Measurements from ENCODE around the gene MAPK10. TPM values are rescaled to one million over a fixed set of nuclear protein-coding genes. Genes with fewer than 3 reads are reported as not detected.

Gene MAPK10
- total RNA-seq, 2 experiments from 2014 or later: not detected

- peaks cover 2% of the 10 kb centered on the region for H3K27me3 Mint-ChIP-seq (ENCODE audit: low read depth)
- DNase-seq: no peak
- CTCF ChIA-PET: interaction anchor here (0.6 kb wide), 1 partner anchor 1327 kb away, joined by 5 read pairs; no protein-coding TSS in a partner anchor
- intact Hi-C loops (cut with micrococcal nuclease): no loop called here
- no peak overlapping the region for H3K27ac Mint-ChIP-seq
- H3K9me3 Mint-ChIP-seq: peaks cover 7% of the 10 kb centered on the region
- H3K4me1 Mint-ChIP-seq (ENCODE audit: low read depth): no peaks in the 10 kb centered on the region
- peaks cover 2% of the 10 kb centered on the region for H3K36me3 Mint-ChIP-seq (ENCODE audit: low read depth)
- H3K4me3 Mint-ChIP-seq: no peak overlapping the region
Observed at GRCh38 chr4:86368433-86368832, 8.6 kb upstream of the MAPK10 start.

- DNase-seq: no peak
- CTCF ChIA-PET: interaction anchor here (0.7 kb wide), 1 partner anchor 21 kb away, joined by 3 read pairs; no protein-coding TSS in a partner anchor
- intact Hi-C loops (cut with micrococcal nuclease): no loop called here
Observed at GRCh38 chr4:86367577-86367976, 7.7 kb upstream of the MAPK10 start.

DNA sequence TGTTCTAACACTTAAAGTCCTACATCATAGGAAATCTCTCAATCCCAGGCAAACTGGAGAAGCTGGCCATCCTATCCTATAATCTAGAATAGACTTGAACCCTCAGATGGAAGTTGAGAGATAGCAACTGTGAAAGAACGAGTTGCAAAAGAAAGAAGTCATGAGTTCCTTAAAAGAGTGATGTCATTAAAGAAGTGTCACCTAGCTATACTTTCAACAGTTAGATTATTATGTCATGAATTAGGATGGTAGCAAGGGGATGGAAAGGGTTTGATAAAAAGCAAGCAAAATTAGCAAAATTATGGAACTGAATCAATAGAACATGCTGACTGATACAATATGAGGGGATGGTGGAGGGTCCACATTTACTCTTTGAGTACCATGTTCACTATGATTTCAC, 7.1 kb upstream of the MAPK10 start:
- CTCF ChIA-PET: no interaction called here

More at GRCh38 chr4:86367577-86367976, 7.7 kb upstream of the MAPK10 start:
- Mint-ChIP-seq H3K27me3 (ENCODE audit: low read depth) (peaks cover 2% of the 10 kb centered on the region), H3K4me1 (ENCODE audit: low read depth) (no peaks in the 10 kb centered on the region), H3K4me3 (no peak overlapping the region), H3K9me3 (peaks cover 6% of the 10 kb centered on the region), H3K27ac (no peak overlapping the region), H3K36me3 (ENCODE audit: low read depth) (peaks cover 2% of the 10 kb centered on the region)

DNA sequence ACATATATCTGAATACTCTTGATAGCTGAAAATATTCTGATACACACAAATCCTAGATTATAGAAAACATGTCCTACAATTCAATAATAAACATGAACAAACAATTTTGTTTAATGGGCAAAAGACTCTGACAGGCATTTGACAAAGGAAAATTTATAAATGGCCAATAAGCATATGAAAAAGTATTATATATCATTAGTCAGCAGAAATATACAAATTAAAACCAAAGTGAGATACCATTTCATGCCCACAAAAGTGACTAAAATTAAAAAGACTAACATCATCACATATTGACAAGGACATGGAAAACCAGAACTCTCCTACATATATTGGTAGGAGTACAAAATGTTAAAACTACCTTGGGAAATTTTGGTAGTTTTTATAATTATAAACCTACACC, 2.7 kb upstream of the MAPK10 start:
- DNase-seq: no peak
- CTCF ChIA-PET: no interaction called here
- intact Hi-C loops (cut with micrococcal nuclease): no loop called here
- Mint-ChIP-seq H3K9me3 (no peaks in the 10 kb centered on the region), H3K36me3 (ENCODE audit: low read depth) (no peaks in the 10 kb centered on the region), H3K27me3 (ENCODE audit: low read depth) (peaks cover 9% of the 10 kb centered on the region), H3K4me1 (ENCODE audit: low read depth) (peaks cover 10% of the 10 kb centered on the region), H3K27ac (no peak overlapping the region), H3K4me3 (no peak overlapping the region)

More for the DNA sequence above, 7.1 kb upstream of the MAPK10 start:
- Mint-ChIP-seq H3K4me1 (ENCODE audit: low read depth) (no peaks in the 10 kb centered on the region), H3K36me3 (ENCODE audit: low read depth) (peaks cover under 1% of the 10 kb centered on the region), H3K27me3 (ENCODE audit: low read depth) (peaks cover 2% of the 10 kb centered on the region), H3K27ac (no peak overlapping the region), H3K9me3 (peaks cover 2% of the 10 kb centered on the region), H3K4me3 (no peak overlapping the region)
- intact Hi-C loops (cut with micrococcal nuclease): no loop called here
- DNase-seq: no peak

GRCh38 chr4:86358257-86358656, 1.6 kb downstream of the MAPK10 start:
- no peaks in the 10 kb centered on the region for H3K9me3 Mint-ChIP-seq
- H3K27me3 Mint-ChIP-seq (ENCODE audit: low read depth): peaks cover 9% of the 10 kb centered on the region
- H3K27ac Mint-ChIP-seq: no peak overlapping the region
- H3K4me3 Mint-ChIP-seq: no peak overlapping the region
- CTCF ChIA-PET: no interaction called here
- DNase-seq: no peak
- H3K36me3 Mint-ChIP-seq (ENCODE audit: low read depth): no peaks in the 10 kb centered on the region
- intact Hi-C loops (cut with micrococcal nuclease): no loop called here
- H3K4me1 Mint-ChIP-seq (ENCODE audit: low read depth): peaks cover 16% of the 10 kb centered on the region

DNA sequence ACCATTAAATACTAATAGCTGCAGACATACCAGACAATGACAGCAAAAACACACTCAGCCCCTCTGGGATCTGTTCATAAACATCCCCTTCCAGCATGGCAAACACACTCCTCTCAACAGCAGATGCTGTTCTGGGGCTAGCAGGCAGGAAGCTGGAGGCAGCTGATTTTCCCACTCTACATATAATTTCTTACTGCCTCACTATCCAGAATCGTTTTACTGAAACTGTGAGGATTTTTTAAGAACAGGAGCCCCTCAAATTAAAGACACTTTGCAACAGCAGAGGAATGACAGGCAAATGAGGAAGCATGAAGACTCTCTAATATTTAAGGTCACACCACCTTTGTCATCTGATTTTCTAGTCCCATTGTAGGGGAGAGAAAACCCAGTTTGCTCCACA, 2.2 kb downstream of the MAPK10 start:
- no peak overlapping the region for H3K27ac Mint-ChIP-seq
- peaks cover 16% of the 10 kb centered on the region for H3K4me1 Mint-ChIP-seq (ENCODE audit: low read depth)
- no peaks in the 10 kb centered on the region for H3K9me3 Mint-ChIP-seq
- intact Hi-C loops (cut with micrococcal nuclease): no loop called here
- CTCF ChIA-PET: no interaction called here
- no peak for DNase-seq
- peaks cover 9% of the 10 kb centered on the region for H3K27me3 Mint-ChIP-seq (ENCODE audit: low read depth)
- H3K4me3 Mint-ChIP-seq: no peak overlapping the region
- no peaks in the 10 kb centered on the region for H3K36me3 Mint-ChIP-seq (ENCODE audit: low read depth)

DNA sequence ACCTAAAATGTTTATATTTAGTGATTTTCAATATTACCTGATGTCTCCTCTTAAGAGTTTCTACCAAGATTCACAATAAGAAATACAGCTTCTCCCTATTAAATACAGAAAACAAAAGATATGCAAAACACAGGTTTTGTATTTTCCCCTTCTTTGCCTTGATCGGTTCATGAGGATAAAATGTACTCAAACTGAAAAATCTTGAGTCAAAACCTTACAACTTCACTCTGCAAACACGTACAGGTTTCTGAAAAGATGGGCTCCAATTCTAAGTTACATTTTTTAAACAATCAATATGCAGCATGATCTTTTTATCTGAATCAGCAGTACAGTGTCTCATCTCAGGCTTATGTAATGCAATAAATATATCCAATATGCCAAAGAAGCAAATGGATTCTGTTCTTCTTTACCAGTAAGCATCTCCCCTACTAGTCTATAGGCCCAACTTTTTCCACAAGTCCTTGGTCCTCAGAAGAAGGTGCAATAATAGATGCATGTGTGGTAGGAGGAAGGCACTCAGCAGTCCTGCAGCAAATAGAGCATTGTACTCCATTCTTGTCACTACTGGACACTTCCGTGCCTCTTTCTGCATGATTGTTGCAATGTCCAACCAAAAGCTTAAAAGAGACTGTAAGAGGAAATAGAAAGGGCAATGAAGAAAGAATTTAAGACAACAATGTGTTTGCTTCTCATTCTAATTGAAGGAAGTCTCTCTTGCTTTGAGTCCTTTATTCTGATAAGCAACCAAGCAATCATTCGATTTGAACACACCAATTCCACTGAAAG, 3.2 kb downstream of the MAPK10 start:
- CTCF ChIA-PET: interaction anchor here (0.6 kb wide), 1 partner anchor 630 kb away, joined by 3 read pairs; no protein-coding TSS in a partner anchor
- no peak overlapping the region for H3K27ac Mint-ChIP-seq
- peaks cover 7% of the 10 kb centered on the region for H3K27me3 Mint-ChIP-seq (ENCODE audit: low read depth)

DNA sequence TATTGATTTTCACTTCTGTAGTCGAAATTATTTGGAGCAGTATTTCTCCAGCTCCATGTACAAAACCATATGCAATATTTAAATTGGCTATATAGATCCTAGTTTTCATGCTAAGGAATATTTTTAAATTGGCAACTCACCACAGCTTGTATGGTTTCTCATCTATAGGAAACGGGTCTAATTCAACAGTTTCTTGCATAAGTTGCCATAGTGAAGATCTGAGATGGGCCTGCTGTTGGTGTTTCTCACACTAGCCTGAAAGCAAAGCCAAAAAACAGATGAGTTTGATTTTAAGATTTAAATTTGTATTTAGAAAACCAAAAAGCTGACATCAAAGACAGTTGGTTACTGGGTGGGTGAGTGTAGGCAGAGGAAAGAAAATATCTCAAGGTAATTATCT, 5.5 kb downstream of the MAPK10 start:
- peaks cover 8% of the 10 kb centered on the region for H3K4me1 Mint-ChIP-seq (ENCODE audit: low read depth)
- H3K4me3 Mint-ChIP-seq: no peak overlapping the region
- CTCF ChIA-PET: no interaction called here
- no peaks in the 10 kb centered on the region for H3K36me3 Mint-ChIP-seq (ENCODE audit: low read depth)
- H3K27ac Mint-ChIP-seq: no peak overlapping the region
- no peaks in the 10 kb centered on the region for H3K9me3 Mint-ChIP-seq
- DNase-seq: no peak
- H3K27me3 Mint-ChIP-seq (ENCODE audit: low read depth): no peaks in the 10 kb centered on the region
- intact Hi-C loops (cut with micrococcal nuclease): no loop called here

More for the DNA sequence above, 3.2 kb downstream of the MAPK10 start:
- no peaks in the 10 kb centered on the region for H3K9me3 Mint-ChIP-seq
- no peaks in the 10 kb centered on the region for H3K36me3 Mint-ChIP-seq (ENCODE audit: low read depth)
- no peak for DNase-seq
- H3K4me1 Mint-ChIP-seq (ENCODE audit: low read depth): peaks cover 16% of the 10 kb centered on the region
- intact Hi-C loops (cut with micrococcal nuclease): no loop called here
- no peak overlapping the region for H3K4me3 Mint-ChIP-seq

GRCh38 chr4:86346320-86346719, 13.5 kb downstream of the MAPK10 start:
- CTCF ChIA-PET: no interaction called here
- H3K27me3 Mint-ChIP-seq (ENCODE audit: low read depth): no peaks in the 10 kb centered on the region
- no peaks in the 10 kb centered on the region for H3K9me3 Mint-ChIP-seq
- DNase-seq: no peak
- H3K36me3 Mint-ChIP-seq (ENCODE audit: low read depth): no peaks in the 10 kb centered on the region
- H3K4me1 Mint-ChIP-seq (ENCODE audit: low read depth): no peaks in the 10 kb centered on the region
- H3K4me3 Mint-ChIP-seq: no peak overlapping the region
- no peak overlapping the region for H3K27ac Mint-ChIP-seq
- intact Hi-C loops (cut with micrococcal nuclease): no loop called here

DNA sequence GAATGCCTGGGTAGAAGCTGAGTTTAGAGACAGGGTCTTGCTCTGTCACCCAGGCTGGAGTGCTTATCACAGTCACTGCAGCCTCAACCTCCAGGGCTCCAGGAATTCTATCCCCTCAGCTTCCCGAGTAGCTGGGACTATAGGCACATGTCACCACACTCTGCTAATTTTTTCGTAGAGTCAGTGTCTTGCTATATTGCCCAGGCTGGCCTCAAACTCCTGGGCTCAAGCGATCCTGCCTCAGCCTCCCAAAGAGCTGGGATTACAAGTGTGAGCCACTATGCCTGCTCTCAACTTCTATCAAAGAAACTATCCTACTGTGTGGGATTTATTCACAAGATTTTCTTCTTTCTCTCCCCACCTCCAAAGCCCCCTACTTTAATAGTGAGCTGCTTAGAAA, 15.7 kb downstream of the MAPK10 start:
- Mint-ChIP-seq H3K4me1 (ENCODE audit: low read depth) (no peaks in the 10 kb centered on the region), H3K9me3 (no peaks in the 10 kb centered on the region), H3K27ac (no peak overlapping the region), H3K36me3 (ENCODE audit: low read depth) (no peaks in the 10 kb centered on the region), H3K27me3 (ENCODE audit: low read depth) (no peaks in the 10 kb centered on the region), H3K4me3 (no peak overlapping the region)
- intact Hi-C loops (cut with micrococcal nuclease): no loop called here
- DNase-seq: no peak
- CTCF ChIA-PET: no interaction called here

GRCh38 chr4:86338989-86339388, 20.9 kb downstream of the MAPK10 start:
- no peaks in the 10 kb centered on the region for H3K4me1 Mint-ChIP-seq (ENCODE audit: low read depth)
- no peak overlapping the region for H3K4me3 Mint-ChIP-seq
- no peaks in the 10 kb centered on the region for H3K36me3 Mint-ChIP-seq (ENCODE audit: low read depth)
- CTCF ChIA-PET: no interaction called here
- no peaks in the 10 kb centered on the region for H3K27me3 Mint-ChIP-seq (ENCODE audit: low read depth)
- DNase-seq: no peak
- intact Hi-C loops (cut with micrococcal nuclease): no loop called here
- no peaks in the 10 kb centered on the region for H3K9me3 Mint-ChIP-seq
- H3K27ac Mint-ChIP-seq: no peak overlapping the region

DNA sequence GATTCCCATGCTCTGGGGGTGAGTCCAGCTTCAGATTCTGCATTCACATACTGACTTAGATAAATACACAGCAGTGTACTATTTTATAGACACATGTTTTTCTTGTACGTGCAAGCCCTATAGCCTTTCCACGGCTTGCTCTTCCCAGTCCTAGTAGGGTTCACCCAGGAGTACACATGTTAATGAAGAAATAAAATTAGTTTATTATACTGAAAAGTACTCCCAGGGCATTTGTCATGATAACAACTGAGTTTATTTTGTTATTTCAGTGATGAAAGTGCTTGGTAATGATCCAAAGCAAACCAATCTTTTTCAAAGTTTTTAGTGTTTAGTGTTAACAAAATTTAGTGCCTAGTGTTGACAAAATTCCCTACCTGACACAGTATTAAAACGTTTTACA, 21.3 kb downstream of the MAPK10 start:
- Mint-ChIP-seq H3K36me3 (ENCODE audit: low read depth) (no peaks in the 10 kb centered on the region), H3K27me3 (ENCODE audit: low read depth) (no peaks in the 10 kb centered on the region), H3K4me1 (ENCODE audit: low read depth) (no peaks in the 10 kb centered on the region), H3K4me3 (no peak overlapping the region), H3K9me3 (no peaks in the 10 kb centered on the region), H3K27ac (no peak overlapping the region)
- CTCF ChIA-PET: no interaction called here
- intact Hi-C loops (cut with micrococcal nuclease): no loop called here
- no peak for DNase-seq

DNA sequence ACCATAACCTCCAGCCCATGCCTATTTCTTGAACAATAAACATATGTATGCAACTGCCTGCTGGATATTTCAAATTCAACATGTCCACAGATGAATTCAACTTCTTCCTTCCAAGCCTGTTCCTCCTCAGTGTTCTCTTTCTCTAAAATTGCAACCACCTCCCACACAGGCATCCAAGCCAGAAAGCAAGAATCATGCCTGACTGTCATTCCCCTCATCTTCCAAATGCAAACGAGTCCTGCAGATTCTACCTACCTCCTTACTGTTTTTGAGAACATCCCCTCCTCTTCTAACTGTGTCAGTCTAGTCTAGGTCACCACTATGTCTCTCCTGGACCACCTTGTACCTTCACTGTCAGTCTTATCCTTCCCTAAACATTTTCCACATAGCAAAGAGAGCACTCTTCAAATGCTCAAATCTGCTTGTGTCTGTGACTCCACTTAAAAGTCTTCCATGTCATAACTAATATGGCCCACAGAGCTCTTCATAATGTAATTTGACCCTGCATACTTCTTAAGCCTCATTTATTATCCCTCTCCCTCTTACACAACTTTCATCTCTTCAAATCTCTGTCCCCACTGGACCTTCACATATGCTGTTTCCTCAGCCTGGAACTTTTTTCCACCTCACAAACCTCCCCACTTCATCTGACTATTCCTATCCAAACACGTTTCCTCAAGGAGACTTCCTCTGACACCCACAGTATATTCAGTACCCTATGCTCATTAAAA, 25.7 kb downstream of the MAPK10 start:
- DNase-seq: no peak
- Mint-ChIP-seq H3K4me3 (no peak overlapping the region), H3K27me3 (ENCODE audit: low read depth) (no peaks in the 10 kb centered on the region), H3K9me3 (no peaks in the 10 kb centered on the region), H3K4me1 (ENCODE audit: low read depth) (no peaks in the 10 kb centered on the region), H3K27ac (no peak overlapping the region), H3K36me3 (ENCODE audit: low read depth) (no peaks in the 10 kb centered on the region)
- intact Hi-C loops (cut with micrococcal nuclease): no loop called here
- CTCF ChIA-PET: no interaction called here
